ENCODE results near the gene SESN2. TPM values are rescaled to one million over a fixed set of nuclear protein-coding genes. Genes with fewer than 3 reads are reported as not detected.

The SESN2 gene
- total RNA-seq, 1 donor: 13.4 TPM

- no peak overlapping the region for H3K4me3 ChIP-seq (ENCODE audit: low read depth, low read length)
- TF ChIP-seq CTCF (IDR thresholded peaks at IDR 0.05; ENCODE audit: insufficient read depth, low read depth, low read length): no peak
- DNase-seq (ENCODE audit: low read depth): no peak
Observed at GRCh38 chr1:28308750-28309149, 49.4 kb downstream of the SESN2 start.

GRCh38 chr1:28309702-28310101 lies 50.4 kb downstream of the SESN2 start:
- no peak for TF ChIP-seq CTCF (IDR thresholded peaks at IDR 0.05; ENCODE audit: insufficient read depth, low read depth, low read length)
- H3K4me3 ChIP-seq (ENCODE audit: low read depth, low read length): no peak overlapping the region
- DNase-seq (ENCODE audit: low read depth): no peak

GRCh38 chr1:28313702-28314546 lies 54.6 kb downstream of the SESN2 start:
- peak; percentile 83 for DNase-seq (ENCODE audit: low read depth)
- TF ChIP-seq CTCF (IDR thresholded peaks at IDR 0.05; ENCODE audit: insufficient read depth, low read depth, low read length): no peak
- H3K4me3 ChIP-seq (ENCODE audit: low read depth, low read length): no peak overlapping the region

- DNase-seq (ENCODE audit: low read depth): no peak
- TF ChIP-seq CTCF (IDR thresholded peaks at IDR 0.05; ENCODE audit: insufficient read depth, low read depth, low read length): no peak
- H3K4me3 ChIP-seq (ENCODE audit: low read depth, low read length): no peak overlapping the region
Observed at GRCh38 chr1:28314547-28314941, 55.2 kb downstream of the SESN2 start.

GRCh38 chr1:28317014-28317413 lies 57.7 kb downstream of the SESN2 start:
- TF ChIP-seq CTCF (IDR thresholded peaks at IDR 0.05; ENCODE audit: insufficient read depth, low read depth, low read length): no peak
- no peak overlapping the region for H3K4me3 ChIP-seq (ENCODE audit: low read depth, low read length)
- no peak for DNase-seq (ENCODE audit: low read depth)

GRCh38 chr1:28322194-28322593 lies 62.9 kb downstream of the SESN2 start:
- H3K4me3 ChIP-seq (ENCODE audit: low read depth, low read length): no peak overlapping the region
- no peak for TF ChIP-seq CTCF (IDR thresholded peaks at IDR 0.05; ENCODE audit: insufficient read depth, low read depth, low read length)
- no peak for DNase-seq (ENCODE audit: low read depth)

GRCh38 chr1:28323720-28324119 lies 64.4 kb downstream of the SESN2 start:
- no peak for TF ChIP-seq CTCF (IDR thresholded peaks at IDR 0.05; ENCODE audit: insufficient read depth, low read depth, low read length)
- DNase-seq (ENCODE audit: low read depth): no peak

More at GRCh38 chr1:28323720-28324119, 64.4 kb downstream of the SESN2 start:
- H3K4me3 ChIP-seq (ENCODE audit: low read depth, low read length): no peak overlapping the region

All from fibroblast of villous mesenchyme (primary cell).